GM12873 (cell line): ENCODE data around the gene UGT1A6.

Source experiments
- TF ChIP-seq, protein P1 (sequence below): IDR thresholded peaks from 2 replicates; pipeline ENCODE4 v1.5.1; 2012; ENCODE audit warnings: low read depth, mild to moderate bottlenecking, moderate library complexity, low read length, control low read depth; ENCODE audit not compliant: insufficient read depth; ENCODE audit errors: missing control alignments

UGT1A6 gene

DNA sequence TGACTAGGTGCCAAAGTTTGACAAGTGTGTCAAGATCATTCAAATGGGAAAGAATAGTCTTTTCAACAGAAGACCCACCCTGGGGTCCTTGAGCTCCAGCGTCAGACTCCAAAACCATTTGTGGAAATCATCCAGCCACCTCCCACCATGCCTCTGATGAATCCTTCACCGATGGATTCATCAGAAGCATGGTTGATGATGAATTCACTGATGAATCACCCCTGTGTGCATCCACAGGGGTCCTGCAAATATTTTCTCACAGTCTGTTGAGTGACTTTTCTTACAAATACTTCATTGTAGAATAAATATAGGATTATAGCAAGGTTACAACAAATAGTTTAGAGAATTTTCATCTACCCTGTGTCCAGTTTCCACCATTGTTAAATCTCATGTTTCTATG is 16.6 kb upstream of the UGT1A6 start:
- TF ChIP-seq, protein P1, sequence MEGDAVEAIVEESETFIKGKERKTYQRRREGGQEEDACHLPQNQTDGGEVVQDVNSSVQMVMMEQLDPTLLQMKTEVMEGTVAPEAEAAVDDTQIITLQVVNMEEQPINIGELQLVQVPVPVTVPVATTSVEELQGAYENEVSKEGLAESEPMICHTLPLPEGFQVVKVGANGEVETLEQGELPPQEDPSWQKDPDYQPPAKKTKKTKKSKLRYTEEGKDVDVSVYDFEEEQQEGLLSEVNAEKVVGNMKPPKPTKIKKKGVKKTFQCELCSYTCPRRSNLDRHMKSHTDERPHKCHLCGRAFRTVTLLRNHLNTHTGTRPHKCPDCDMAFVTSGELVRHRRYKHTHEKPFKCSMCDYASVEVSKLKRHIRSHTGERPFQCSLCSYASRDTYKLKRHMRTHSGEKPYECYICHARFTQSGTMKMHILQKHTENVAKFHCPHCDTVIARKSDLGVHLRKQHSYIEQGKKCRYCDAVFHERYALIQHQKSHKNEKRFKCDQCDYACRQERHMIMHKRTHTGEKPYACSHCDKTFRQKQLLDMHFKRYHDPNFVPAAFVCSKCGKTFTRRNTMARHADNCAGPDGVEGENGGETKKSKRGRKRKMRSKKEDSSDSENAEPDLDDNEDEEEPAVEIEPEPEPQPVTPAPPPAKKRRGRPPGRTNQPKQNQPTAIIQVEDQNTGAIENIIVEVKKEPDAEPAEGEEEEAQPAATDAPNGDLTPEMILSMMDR: no peak

DNA sequence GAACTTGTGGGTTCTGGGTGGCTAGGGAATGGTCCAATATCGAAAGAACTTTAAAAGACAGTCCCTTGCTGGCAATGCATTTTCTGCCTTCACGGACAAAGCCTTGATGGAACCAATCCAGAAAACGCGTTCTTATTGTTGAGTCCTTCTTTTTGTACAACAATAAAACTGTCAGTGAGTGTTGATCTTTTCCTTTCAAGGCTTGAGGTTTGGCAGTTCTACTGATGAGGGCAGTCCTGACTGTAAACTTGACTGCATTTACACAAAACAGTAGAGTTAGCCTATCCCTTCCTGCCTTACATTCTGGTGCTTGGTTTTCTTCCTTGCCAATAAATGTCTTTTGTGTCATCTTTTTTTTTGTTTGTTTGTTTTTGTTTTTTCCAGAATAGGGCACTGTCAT is 13.5 kb upstream of the UGT1A6 start:
- TF ChIP-seq, protein P1: no peak

DNA sequence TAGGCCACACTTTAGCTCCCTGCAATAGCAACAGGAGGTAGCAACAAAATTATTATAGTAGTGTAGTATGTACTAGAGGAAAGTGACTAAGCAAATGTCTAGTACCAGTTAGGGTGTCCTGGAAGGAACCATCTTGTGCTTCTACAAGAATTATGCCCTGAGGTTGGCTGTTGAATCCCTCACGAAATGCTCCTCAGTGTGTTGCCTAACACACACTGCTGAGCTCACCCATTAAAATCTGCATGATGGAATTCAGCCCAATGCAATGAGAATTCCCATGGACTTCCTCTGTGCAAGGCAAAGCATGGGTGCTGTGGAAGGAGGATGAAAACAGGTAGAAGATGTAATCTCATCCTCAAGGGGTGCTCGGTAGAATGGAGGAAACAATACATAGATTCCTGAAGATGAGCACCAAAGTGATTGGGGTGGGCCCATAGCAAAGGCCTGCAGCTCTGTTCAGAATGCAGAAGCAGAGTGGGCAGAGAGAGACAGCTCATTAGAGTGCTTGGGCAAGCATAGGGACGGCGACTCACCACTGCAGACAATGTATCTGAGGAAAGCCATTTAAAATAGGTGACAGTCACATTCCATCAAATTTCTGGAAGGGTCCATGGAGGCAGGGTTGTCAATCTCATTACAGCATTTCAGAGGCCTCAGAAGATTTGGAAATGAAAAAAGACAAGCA is 12.2 kb upstream of the UGT1A6 start:
- TF ChIP-seq, protein P1: no peak

DNA sequence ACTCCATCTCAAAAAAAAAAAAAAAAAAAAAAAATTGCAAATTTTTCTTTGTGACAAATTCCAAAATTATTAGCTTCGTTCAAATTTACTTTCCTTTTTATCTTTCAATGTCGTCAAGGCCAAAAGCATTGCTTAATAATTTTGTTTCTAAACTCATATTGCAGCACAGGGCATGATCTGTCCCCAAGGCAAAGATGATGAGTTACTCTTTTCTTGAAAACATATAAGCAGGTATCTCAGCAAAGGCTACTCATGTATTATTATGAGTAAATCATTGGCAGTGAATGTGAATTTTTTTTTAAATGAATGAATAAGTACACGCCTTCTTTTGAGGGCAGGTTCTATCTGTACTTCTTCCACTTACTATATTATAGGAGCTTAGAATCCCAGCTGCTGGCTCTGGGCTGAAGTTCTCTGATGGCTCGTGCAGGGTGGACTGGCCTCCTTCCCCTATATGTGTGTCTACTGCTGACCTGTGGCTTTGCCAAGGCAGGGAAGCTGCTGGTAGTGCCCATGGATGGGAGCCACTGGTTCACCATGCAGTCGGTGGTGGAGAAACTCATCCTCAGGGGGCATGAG is 11.1 kb upstream of the UGT1A6 start, which contains the start of gene UGT1A7:
UGT1A7 (plus strand) TSS at position 381 of the 579 bp plus-strand sequence; CDS start at position 418, 37 bp downstream.
- TF ChIP-seq, protein P1: no peak

DNA sequence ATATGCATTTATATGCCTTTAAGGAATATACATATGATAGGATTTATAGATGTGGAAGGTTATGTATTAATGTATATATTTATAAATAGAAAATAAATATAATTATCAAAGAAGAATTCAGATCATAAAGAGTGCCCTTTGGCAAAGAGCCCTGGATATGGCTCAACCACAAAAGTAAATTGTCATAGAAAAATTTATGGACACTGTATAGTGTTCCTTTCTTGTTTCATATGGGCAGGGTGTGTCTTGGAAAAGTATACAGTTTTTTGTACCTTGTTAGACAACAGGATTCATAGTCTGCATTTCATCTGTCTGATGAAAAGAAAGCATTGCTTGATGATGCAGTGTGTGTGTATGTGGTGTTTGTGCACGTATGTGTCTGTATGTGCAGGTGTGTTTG is 8.1 kb upstream of the UGT1A6 start:
- TF ChIP-seq, protein P1: no peak

DNA sequence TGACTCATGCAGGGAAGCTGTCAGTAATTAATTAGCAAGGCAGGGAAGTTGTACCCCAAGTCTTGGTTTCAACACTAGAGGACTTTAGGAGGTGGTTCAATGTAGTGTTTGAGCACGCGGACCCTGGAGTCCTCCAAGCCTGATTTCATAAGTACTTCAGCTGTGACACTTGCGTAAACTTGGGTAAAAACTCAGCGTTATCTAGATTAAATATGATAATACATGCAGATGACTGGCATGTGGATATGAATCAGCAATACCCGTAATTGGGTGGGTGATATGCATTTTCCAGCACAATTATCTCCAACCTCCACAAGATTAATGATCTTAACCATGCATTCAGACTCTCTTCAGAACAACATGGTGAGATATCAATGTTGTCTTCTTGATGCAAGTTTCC is 5.8 kb upstream of the UGT1A6 start:
- TF ChIP-seq, protein P1: no peak

DNA sequence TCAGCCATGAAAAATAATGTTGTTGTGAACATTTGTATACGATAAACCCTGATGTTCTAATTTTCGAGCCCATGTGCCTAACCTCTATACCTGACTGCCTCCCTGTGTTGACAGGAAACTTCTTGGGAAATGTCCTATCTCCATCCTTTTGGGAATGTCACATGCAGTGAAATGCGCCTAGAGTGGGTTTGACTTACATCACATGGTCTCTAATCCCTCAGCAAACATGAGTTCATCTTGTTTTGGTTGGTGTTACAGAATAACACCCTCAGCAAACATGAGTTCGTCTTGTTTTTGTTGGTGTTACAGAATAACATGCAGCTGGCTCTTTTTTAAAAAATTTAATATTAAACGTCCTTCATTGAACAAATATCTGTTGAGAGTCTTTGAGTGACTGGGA is 4.3 kb upstream of the UGT1A6 start:
- TF ChIP-seq, protein P1: no peak
